Fibroblast of villous mesenchyme (primary cell): ENCODE data around the gene SLC12A7. TPM values are rescaled to one million over a fixed set of nuclear protein-coding genes. Genes with fewer than 3 reads are reported as not detected.

Experiments
- DNase-seq: peaks from one replicate; pipeline ENCODE4 v3.0.0-alpha.2; 2010; ENCODE audit warnings: low read depth
- H3K4me3 ChIP-seq: 2 replicates; pipeline ENCODE4 v1.5.1; 2011; ENCODE audit warnings: low read depth, mild to moderate bottlenecking, low read length
- CTCF ChIP-seq: IDR thresholded peaks from 2 replicates; pipeline ENCODE4 v1.5.1; 2012; ENCODE audit warnings: low read depth, mild to moderate bottlenecking, low read length; ENCODE audit not compliant: insufficient read depth
- total RNA-seq: library from RNA; depleted of rRNA; stranded (reverse); fragments of >200 nt; gene quantifications from 2 replicates; pipeline ENCODE4 v1.2.3, GENCODE V29; 2012

The SLC12A7 gene
- total RNA-seq, 1 donor, result 9.5 TPM

- H3K4me3 ChIP-seq, result no peak overlapping the region
- DNase-seq, result no peak
- TF ChIP-seq CTCF, result no peak
These were observed 25.0 kb upstream of the SLC12A7 start for GRCh38 chr5:1136814-1137213.

GRCh38 chr5:1135696-1136525 lies 24.0 kb upstream of the SLC12A7 start:
- DNase-seq, result no peak
- TF ChIP-seq CTCF, result no peak
- no peak overlapping the region for H3K4me3 ChIP-seq

GRCh38 chr5:1134478-1134877 lies 22.6 kb upstream of the SLC12A7 start:
- H3K4me3 ChIP-seq, result no peak overlapping the region
- DNase-seq, result no peak
- no peak for TF ChIP-seq CTCF

- no peak for TF ChIP-seq CTCF
- H3K4me3 ChIP-seq, result no peak overlapping the region
- no peak for DNase-seq
These were observed 21.8 kb upstream of the SLC12A7 start for GRCh38 chr5:1133510-1134201.

GRCh38 chr5:1133108-1133507 lies 21.2 kb upstream of the SLC12A7 start:
- TF ChIP-seq CTCF, result no peak
- no peak overlapping the region for H3K4me3 ChIP-seq
- no peak for DNase-seq

GRCh38 chr5:1132570-1132969 lies 20.7 kb upstream of the SLC12A7 start:
- no peak for TF ChIP-seq CTCF
- no peak overlapping the region for H3K4me3 ChIP-seq
- no peak for DNase-seq
